Measurements from ENCODE around the gene CDH4. TPM values are rescaled to one million over a fixed set of nuclear protein-coding genes. Genes with fewer than 3 reads are reported as not detected.
A peak's percentile ranks its signal among the peaks of the same experiment; 100 is the strongest.

Gene CDH4
- total RNA-seq, 1 experiment from 2014 or later = not detected

Small RNA genes within 50 kb of the gene (microRNA-seq; reads per million reads assigned to microRNA genes)
- 3.2 reads per million, percentile 3 among the genes with 10 or more reads in this experiment for gene MIR1257 (ENCODE audit: unreplicated experiment)
